ENCODE results near the gene SSX2IP.

The SSX2IP gene

GRCh38 chr1:84632137-84632536, 58.1 kb downstream of the SSX2IP start:
- Histone ChIP-seq H3K36me3 (no peaks in the 10 kb centered on the region), H3K4me3 (no peak overlapping the region), H4K20me1 (no peaks in the 10 kb centered on the region), H3K4me2 (no peak overlapping the region), H3K9ac (no peak overlapping the region), H3K9me3 (peaks cover 12% of the 10 kb centered on the region; the same call in 1 of the 2 replicates), H3K27me3 (no peaks in the 10 kb centered on the region), H3K4me1 (no peaks in the 10 kb centered on the region), H3K27ac (no peak overlapping the region)
- TF ChIP-seq Cebpa-rat (IDR thresholded peaks at IDR 0.05), result no peak

GRCh38 chr1:84624876-84625275, 65.4 kb downstream of the SSX2IP start:
- Histone ChIP-seq H4K20me1 (no peaks in the 10 kb centered on the region), H3K27me3 (no peaks in the 10 kb centered on the region), H3K4me2 (no peak overlapping the region), H3K4me1 (peaks cover 12% of the 10 kb centered on the region), H3K4me3 (no peak overlapping the region), H3K36me3 (no peaks in the 10 kb centered on the region), H3K9me3 (no peaks in the 10 kb centered on the region), H3K9ac (no peak overlapping the region), H3K27ac (no peak overlapping the region)
- no peak for TF ChIP-seq Cebpa-rat (IDR thresholded peaks at IDR 0.05)

- H3K9ac ChIP-seq, result no peak overlapping the region
- H3K4me2 ChIP-seq, result peak overlapping the region; percentile 89; the same call in 1 of the 2 replicates
- H3K27me3 ChIP-seq, result no peaks in the 10 kb centered on the region
- H3K36me3 ChIP-seq, result no peaks in the 10 kb centered on the region
- H3K9me3 ChIP-seq, result no peaks in the 10 kb centered on the region
- TF ChIP-seq Cebpa-rat (IDR thresholded peaks at IDR 0.05), result no peak
- peaks cover 12% of the 10 kb centered on the region for H3K4me1 ChIP-seq
- H4K20me1 ChIP-seq, result no peaks in the 10 kb centered on the region
- no peak overlapping the region for H3K4me3 ChIP-seq
- H3K27ac ChIP-seq, result no peak overlapping the region
Observed at GRCh38 chr1:84621553-84621952, 68.7 kb downstream of the SSX2IP start.

- peak overlapping the region; percentile 71 for H3K4me3 ChIP-seq
- no peaks in the 10 kb centered on the region for H3K27me3 ChIP-seq
- no peaks in the 10 kb centered on the region for H4K20me1 ChIP-seq
- TF ChIP-seq Cebpa-rat (IDR thresholded peaks at IDR 0.05), result no peak
- H3K4me1 ChIP-seq, result peaks cover 12% of the 10 kb centered on the region
- peak overlapping the region; percentile 73 for H3K9ac ChIP-seq
- H3K36me3 ChIP-seq, result no peaks in the 10 kb centered on the region
- no peaks in the 10 kb centered on the region for H3K9me3 ChIP-seq
- peak overlapping the region; percentile 89 for H3K4me2 ChIP-seq
- peak overlapping the region; percentile 69 for H3K27ac ChIP-seq
Observed at GRCh38 chr1:84620720-84621313, 69.4 kb downstream of the SSX2IP start.

GRCh38 chr1:84619383-84620102, 70.7 kb downstream of the SSX2IP start:
- H4K20me1 ChIP-seq, result no peaks in the 10 kb centered on the region
- H3K9me3 ChIP-seq, result peaks cover 9% of the 10 kb centered on the region
- H3K4me3 ChIP-seq, result no peak overlapping the region
- no peak overlapping the region for H3K9ac ChIP-seq
- no peak overlapping the region for H3K27ac ChIP-seq
- H3K27me3 ChIP-seq, result no peaks in the 10 kb centered on the region
- no peak overlapping the region for H3K4me2 ChIP-seq
- no peak for TF ChIP-seq Cebpa-rat (IDR thresholded peaks at IDR 0.05)
- H3K36me3 ChIP-seq, result no peaks in the 10 kb centered on the region
- H3K4me1 ChIP-seq, result peaks cover 12% of the 10 kb centered on the region

- H3K27me3 ChIP-seq, result no peaks in the 10 kb centered on the region
- peaks cover 12% of the 10 kb centered on the region for H3K4me1 ChIP-seq
- H4K20me1 ChIP-seq, result no peaks in the 10 kb centered on the region
- H3K4me3 ChIP-seq, result no peak overlapping the region
- H3K4me2 ChIP-seq, result no peak overlapping the region
- no peak overlapping the region for H3K9ac ChIP-seq
- H3K27ac ChIP-seq, result no peak overlapping the region
- no peak for TF ChIP-seq Cebpa-rat (IDR thresholded peaks at IDR 0.05)
- H3K9me3 ChIP-seq, result peaks cover 31% of the 10 kb centered on the region
- no peaks in the 10 kb centered on the region for H3K36me3 ChIP-seq
Observed at GRCh38 chr1:84617349-84617748, 72.9 kb downstream of the SSX2IP start.

GRCh38 chr1:84615790-84616189, 74.5 kb downstream of the SSX2IP start:
- Histone ChIP-seq H3K4me2 (no peak overlapping the region), H3K9ac (no peak overlapping the region), H3K36me3 (no peaks in the 10 kb centered on the region), H3K27ac (no peak overlapping the region), H4K20me1 (no peaks in the 10 kb centered on the region), H3K4me1 (peaks cover 7% of the 10 kb centered on the region; the same call in 1 of the 2 replicates), H3K9me3 (peaks cover 31% of the 10 kb centered on the region), H3K4me3 (no peak overlapping the region), H3K27me3 (no peaks in the 10 kb centered on the region)
- TF ChIP-seq Cebpa-rat (IDR thresholded peaks at IDR 0.05), result no peak

- H3K36me3 ChIP-seq, result no peaks in the 10 kb centered on the region
- no peaks in the 10 kb centered on the region for H3K27me3 ChIP-seq
- no peak overlapping the region for H3K27ac ChIP-seq
- peaks cover 31% of the 10 kb centered on the region for H3K9me3 ChIP-seq
- H3K4me1 ChIP-seq, result no peaks in the 10 kb centered on the region
- no peak overlapping the region for H3K9ac ChIP-seq
- no peak overlapping the region for H3K4me3 ChIP-seq
- no peak overlapping the region for H3K4me2 ChIP-seq
- no peak for TF ChIP-seq Cebpa-rat (IDR thresholded peaks at IDR 0.05)
- no peaks in the 10 kb centered on the region for H4K20me1 ChIP-seq
Observed at GRCh38 chr1:84613887-84614286, 76.4 kb downstream of the SSX2IP start.

- Histone ChIP-seq H3K9ac (no peak overlapping the region), H3K4me2 (no peak overlapping the region), H4K20me1 (no peaks in the 10 kb centered on the region), H3K36me3 (no peaks in the 10 kb centered on the region), H3K4me3 (no peak overlapping the region), H3K9me3 (peaks cover 31% of the 10 kb centered on the region), H3K27ac (no peak overlapping the region), H3K4me1 (no peaks in the 10 kb centered on the region), H3K27me3 (no peaks in the 10 kb centered on the region)
- no peak for TF ChIP-seq Cebpa-rat (IDR thresholded peaks at IDR 0.05)
Observed at GRCh38 chr1:84613026-84613425, 77.2 kb downstream of the SSX2IP start.

- Histone ChIP-seq H3K36me3 (no peaks in the 10 kb centered on the region), H3K4me3 (no peak overlapping the region), H3K9ac (no peak overlapping the region), H3K4me1 (no peaks in the 10 kb centered on the region), H3K27me3 (no peaks in the 10 kb centered on the region), H4K20me1 (no peaks in the 10 kb centered on the region), H3K9me3 (peaks cover 39% of the 10 kb centered on the region), H3K27ac (no peak overlapping the region), H3K4me2 (no peak overlapping the region)
- no peak for TF ChIP-seq Cebpa-rat (IDR thresholded peaks at IDR 0.05)
Observed at GRCh38 chr1:84611796-84612195, 78.5 kb downstream of the SSX2IP start.
